H1 (cell line): ENCODE measurements around the gene FRY. TPM values are rescaled to one million over a fixed set of nuclear protein-coding genes. Genes with fewer than 3 reads are reported as not detected.

Source experiments
- ATF3 ChIP-seq: IDR thresholded peaks from 2 replicates; pipeline ENCODE4 v1.6.1; 2011; ENCODE audit warnings: low read depth, mild to moderate bottlenecking, low read length; ENCODE audit not compliant: insufficient read depth
- BRCA1 ChIP-seq: IDR thresholded peaks from 2 replicates; pipeline ENCODE4 v1.6.1; 2012; ENCODE audit warnings: low read depth, low read length, improper control_type of control experiment
- CBX8 ChIP-seq: fragments of 300-800, 300-1000 bp; sonication (generic); IDR thresholded peaks from 2 replicates; pipeline ENCODE4 v1.7.1; 2016; ENCODE audit warnings: low read depth, low read length, borderline replicate concordance
- CHD7 ChIP-seq: fragments of 300-600 bp; sonication (generic); IDR thresholded peaks from 2 replicates; pipeline ENCODE4 v1.7.1; 2012; ENCODE audit warnings: low read length, moderate library complexity, mild to moderate bottlenecking, inconsistent platforms; ENCODE audit not compliant: insufficient replicate concordance
- JUND ChIP-seq: IDR thresholded peaks from 2 replicates; pipeline ENCODE4 v1.6.1; 2011; ENCODE audit warnings: mild to moderate bottlenecking, improper control_type of control experiment, low read length
- polyA plus RNA-seq, 7 experiments: library from polyadenylated mRNA; depleted of rRNA in 3 of 7; stranded (reverse) in 5 of 7; unstranded in 2 of 7; fragments of >200 nt in 5 of 7; fragments of 200-250 nt in 2 of 7; gene quantifications; 1 replicate in 5 of 7; 2 replicates in 1 of 7; 4 replicates in 1 of 7; pipeline versions ENCODE4 v1.2.1 to v1.2.3, GENCODE V29; 2011 to 2013; ENCODE audit warnings: missing spikeins in 2 of 7, mixed read lengths in 2 of 7
- total RNA-seq: library from RNA; stranded (reverse); fragmentation: NEBNext Ultra II Directional; extraction: Animal tissue kit (Norgen Biotek cat#: 25700); gene quantifications from 2 replicates; pipeline ENCODE4 v1.2.1, GENCODE V29; 2021

FRY gene
- total and polyA plus RNA-seq, 2 of the 8 experiments (the other 6 are each of a cell fraction or from before 2014, with no cell fraction given) = 4.3 to 9.2 TPM

GRCh38 chr13:32228330-32229041, 196.9 kb downstream of the FRY start (continued):
- TF ChIP-seq CHD7 = no peak
- no peak for TF ChIP-seq BRCA1
- TF ChIP-seq CBX8 = no peak
- TF ChIP-seq JUND = no peak
- TF ChIP-seq ATF3 = no peak
